Stomach (tissue), 4 donors: ENCODE results near the gene MKS1.

Source experiments
- CTCF ChIP-seq, 7 experiments: fragments of 450-650 bp in 4 of 7; fragments of 200-600 bp in 3 of 7; sonication (generic) in 3 of 7; IDR thresholded peaks; one replicate each; pipeline ENCODE4 v1.5.1; 2016 to 2019; ENCODE audit warnings: antibody characterized with exemption in 7 of 7, control low read depth in 2 of 7, mild to moderate bottlenecking in 1 of 7
- POLR2A ChIP-seq, 4 donors: fragments of 450-650 bp; IDR thresholded peaks; one replicate each; pipeline ENCODE4 v1.6.1; 2016; ENCODE audit warnings: antibody characterized with exemption in 4 of 4, control low read depth in 2 of 4, mild to moderate bottlenecking in 1 of 4, moderate library complexity in 1 of 4

GRCh38 chr17:58176200-58176599 is 42.9 kb downstream of the MKS1 start:
- TF ChIP-seq CTCF (IDR thresholded peaks at IDR 0.05): no peak
- TF ChIP-seq POLR2A (IDR thresholded peaks at IDR 0.05): no peak
